GM23338 (cell line): Measurements from ENCODE around the gene MRPL28. TPM values are rescaled to one million over a fixed set of nuclear protein-coding genes. Genes with fewer than 3 reads are reported as not detected.

Source experiments
- ATAC-seq: fragments of 200-7000 bp; cut with Tn5 transposase; 3 replicates; pipeline ENCODE4 v1.9.1; 2020
- DNase-seq: peaks from one replicate; pipeline ENCODE4 v3.0.0-alpha.2; 2015; ENCODE audit warnings: low spot score
- H2AFZ ChIP-seq: fragments of 200-600 bp; sonication (generic); 2 replicates; pipeline ENCODE4 v1.8.0; 2016; ENCODE audit warnings: antibody characterized with exemption, mild to moderate bottlenecking, moderate library complexity
- H3F3A ChIP-seq: fragments of 200-600 bp; sonication (generic); replicated peaks from 2 replicates; pipeline ENCODE4 v1.8.0; 2017; ENCODE audit warnings: antibody characterized with exemption, mixed run types, low read depth
- H3K27ac ChIP-seq: fragments of 200-600 bp; sonication (generic); 2 replicates; pipeline ENCODE4 v1.6.1; 2016; ENCODE audit warnings: low read depth
- H3K27me3 ChIP-seq: fragments of 200-600 bp; sonication (generic); 2 replicates; pipeline ENCODE4 v1.8.0; 2016; ENCODE audit warnings: mild to moderate bottlenecking, mixed run types, moderate library complexity; ENCODE audit not compliant: insufficient read depth
- H3K36me3 ChIP-seq: fragments of 200-600 bp; sonication (generic); 2 replicates; pipeline ENCODE4 v1.8.0; 2016; ENCODE audit warnings: mild to moderate bottlenecking; ENCODE audit not compliant: insufficient read depth
- H3K4me1 ChIP-seq: fragments of 200-600 bp; sonication (generic); 2 replicates; pipeline ENCODE4 v1.8.0; 2016; ENCODE audit warnings: mild to moderate bottlenecking, moderate library complexity; ENCODE audit not compliant: insufficient read depth
- H3K4me2 ChIP-seq: fragments of 200-600 bp; sonication (generic); 2 replicates; pipeline ENCODE4 v1.7.1; 2017; ENCODE audit warnings: mixed run types
- H3K4me3 ChIP-seq: fragments of 200-600 bp; sonication (generic); 2 replicates; pipeline ENCODE4 v1.6.1; 2016; ENCODE audit warnings: mixed run types
- H3K79me2 ChIP-seq: fragments of 200-600 bp; sonication (generic); replicated peaks from 2 replicates; pipeline ENCODE4 v1.8.0; 2017; ENCODE audit warnings: mild to moderate bottlenecking; ENCODE audit not compliant: insufficient read depth
- H3K9me2 ChIP-seq: fragments of 200-600 bp; sonication (generic); 2 replicates; pipeline ENCODE4 v1.8.0; 2017; ENCODE audit not compliant: insufficient read depth
- H4K20me1 ChIP-seq: fragments of 200-600 bp; sonication (generic); replicated peaks from 2 replicates; pipeline ENCODE4 v1.8.0; 2017; ENCODE audit warnings: mild to moderate bottlenecking; ENCODE audit not compliant: insufficient read depth
- H3K27ac Mint-ChIP-seq: 2 replicates; pipeline ENCODE4 v1.8.0; 2020; ENCODE audit warnings: inconsistent platforms, mild to moderate bottlenecking, moderate library complexity, mixed read lengths
- H3K27me3 Mint-ChIP-seq: 3 replicates; pipeline ENCODE4 v1.8.0; 2022; ENCODE audit warnings: low read depth, mild to moderate bottlenecking, moderate library complexity, mixed read lengths, inconsistent platforms; ENCODE audit not compliant: insufficient read depth, poor library complexity
- H3K36me3 Mint-ChIP-seq: 3 replicates; pipeline ENCODE4 v1.8.0; 2021; ENCODE audit warnings: low read depth, mild to moderate bottlenecking, inconsistent platforms, moderate library complexity, mixed read lengths
- H3K4me1 Mint-ChIP-seq: 3 replicates; pipeline ENCODE4 v1.8.0; 2020; ENCODE audit warnings: mild to moderate bottlenecking, inconsistent platforms, mixed read lengths
- H3K4me3 Mint-ChIP-seq: 3 replicates; pipeline ENCODE4 v1.8.0; 2021; ENCODE audit warnings: moderate library complexity, mild to moderate bottlenecking, inconsistent platforms, mixed read lengths
- H3K9me3 Mint-ChIP-seq: 3 replicates; pipeline ENCODE4 v1.8.0; 2020; ENCODE audit warnings: moderate library complexity, mild to moderate bottlenecking, inconsistent platforms, mixed read lengths
- CREB1 ChIP-seq: fragments of 250-450 bp; sonication (Bioruptor Pico); IDR thresholded peaks from 2 replicates; pipeline ENCODE4 v1.5.0; 2020; ENCODE audit warnings: low read depth, mild to moderate bottlenecking, moderate library complexity
- EZH2phosphoT487 ChIP-seq: fragments of 200-600 bp; sonication (generic); IDR thresholded peaks from one replicate; pipeline ENCODE4 v1.8.1; 2018; ENCODE audit warnings: antibody characterized with exemption; ENCODE audit not compliant: unreplicated experiment
- NANOG ChIP-seq: IDR thresholded peaks from 2 replicates; pipeline ENCODE4 v1.6.1; 2016; ENCODE audit warnings: antibody characterized with exemption, borderline replicate concordance
- REST ChIP-seq: IDR thresholded peaks from one replicate; pipeline ENCODE4 v1.6.1; 2018; ENCODE audit warnings: antibody characterized with exemption; ENCODE audit not compliant: unreplicated experiment
- STAT1 ChIP-seq: IDR thresholded peaks from one replicate; pipeline ENCODE4 v1.6.1; 2016; ENCODE audit warnings: antibody characterized with exemption; ENCODE audit not compliant: unreplicated experiment
- ZNF331 ChIP-seq: fragments of 250-450 bp; sonication (Bioruptor Pico); IDR thresholded peaks from 2 replicates; pipeline ENCODE4 v1.5.0; 2020; ENCODE audit warnings: low read depth, mild to moderate bottlenecking, moderate library complexity
- polyA plus RNA-seq: library from polyadenylated mRNA; unstranded; fragments of >200 nt; fragmentation: Nextera tagmentation; extraction: Ambion mirVana; gene quantifications from 2 replicates; pipeline ENCODE4 v1.2.1, GENCODE V29; 2016
- total RNA-seq: library from RNA; depleted of rRNA; stranded (reverse); fragments of >200 nt; shearing (Covaris generic); gene quantifications from 2 replicates; pipeline ENCODE4 v1.2.3, GENCODE V29; 2014
- TF ChIP-seq, protein P1 (sequence below), 2 experiments: fragments of 200-600 bp in 1 of 2; sonication (generic) in 1 of 2; conservative IDR thresholded peaks; 2 replicates each; pipeline versions ENCODE4 v1.5.1 to v1.6.1; 2016 to 2017; ENCODE audit warnings: antibody characterized with exemption in 2 of 2, low read depth in 2 of 2, mild to moderate bottlenecking in 2 of 2, moderate library complexity in 1 of 2

Gene MRPL28
- total and polyA plus RNA-seq, 2 experiments from 2014 or later, result 135 to 169 TPM

DNA sequence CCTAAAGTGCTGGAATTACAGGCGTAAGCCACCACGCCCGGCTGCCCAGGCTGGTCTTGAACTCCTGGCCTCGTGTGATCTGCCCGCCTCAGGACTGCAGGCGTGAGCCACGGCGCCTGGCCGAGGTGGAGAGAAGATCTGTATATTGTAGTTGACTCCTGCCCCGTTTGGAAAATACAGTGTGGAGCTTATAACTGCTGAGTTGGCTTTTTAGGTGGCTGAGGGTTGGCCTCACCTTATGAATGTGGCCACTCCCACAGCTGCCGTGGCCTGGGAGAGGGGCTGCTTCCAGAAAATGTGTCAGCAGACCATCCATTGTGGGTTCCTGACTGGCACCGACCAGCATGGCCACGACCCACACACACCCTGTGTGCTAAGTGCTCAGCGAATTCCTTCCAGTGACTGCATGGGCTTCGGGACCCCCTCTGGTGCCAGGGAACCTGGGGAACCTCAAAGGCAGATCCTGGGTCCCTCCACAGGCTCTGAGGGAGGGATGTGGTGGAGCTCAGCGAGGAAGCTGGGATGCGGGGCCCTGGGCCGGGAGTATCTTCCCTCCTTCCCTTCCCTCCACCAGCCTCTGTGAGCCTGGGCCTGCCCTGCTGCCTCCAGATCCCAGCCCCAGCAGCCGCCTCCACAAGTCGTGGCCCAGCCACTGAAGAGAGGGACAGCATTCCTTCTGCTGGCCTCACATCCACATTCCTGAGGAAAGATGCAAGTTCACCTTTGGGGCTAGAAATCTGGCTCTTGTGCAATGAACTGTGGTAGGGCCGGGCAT, 44.2 kb upstream of the MRPL28 start:
- ATAC-seq (peak; percentile 19; the same call in 1 of the 3 replicates), DNase-seq (no peak)
- Histone ChIP-seq H3K36me3 (no peaks in the 10 kb centered on the region), H3K27me3 (no peaks in the 10 kb centered on the region), H4K20me1 (no peaks in the 10 kb centered on the region), H3F3A (no peaks in the 10 kb centered on the region), H3K4me3 (no peak overlapping the region), H2AFZ (no peak overlapping the region), H3K4me2 (no peak overlapping the region), H3K9me2 (no peaks in the 10 kb centered on the region), H3K4me1 (no peaks in the 10 kb centered on the region), H3K27ac (no peak overlapping the region), H3K79me2 (no peaks in the 10 kb centered on the region)
- Mint-ChIP-seq H3K4me1 (no peaks in the 10 kb centered on the region), H3K27me3 (peaks cover 6% of the 10 kb centered on the region), H3K9me3 (no peaks in the 10 kb centered on the region; the same call in 2 of the 3 replicates), H3K36me3 (no peaks in the 10 kb centered on the region), H3K4me3 (no peak overlapping the region), H3K27ac (no peak overlapping the region)
- TF ChIP-seq REST (no peak), ZNF331 (CRISPR knock-in tag) (no peak), STAT1 (no peak), EZH2phosphoT487 (no peak)
- TF ChIP-seq, protein P1, sequence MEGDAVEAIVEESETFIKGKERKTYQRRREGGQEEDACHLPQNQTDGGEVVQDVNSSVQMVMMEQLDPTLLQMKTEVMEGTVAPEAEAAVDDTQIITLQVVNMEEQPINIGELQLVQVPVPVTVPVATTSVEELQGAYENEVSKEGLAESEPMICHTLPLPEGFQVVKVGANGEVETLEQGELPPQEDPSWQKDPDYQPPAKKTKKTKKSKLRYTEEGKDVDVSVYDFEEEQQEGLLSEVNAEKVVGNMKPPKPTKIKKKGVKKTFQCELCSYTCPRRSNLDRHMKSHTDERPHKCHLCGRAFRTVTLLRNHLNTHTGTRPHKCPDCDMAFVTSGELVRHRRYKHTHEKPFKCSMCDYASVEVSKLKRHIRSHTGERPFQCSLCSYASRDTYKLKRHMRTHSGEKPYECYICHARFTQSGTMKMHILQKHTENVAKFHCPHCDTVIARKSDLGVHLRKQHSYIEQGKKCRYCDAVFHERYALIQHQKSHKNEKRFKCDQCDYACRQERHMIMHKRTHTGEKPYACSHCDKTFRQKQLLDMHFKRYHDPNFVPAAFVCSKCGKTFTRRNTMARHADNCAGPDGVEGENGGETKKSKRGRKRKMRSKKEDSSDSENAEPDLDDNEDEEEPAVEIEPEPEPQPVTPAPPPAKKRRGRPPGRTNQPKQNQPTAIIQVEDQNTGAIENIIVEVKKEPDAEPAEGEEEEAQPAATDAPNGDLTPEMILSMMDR (conservative IDR thresholded peaks at IDR 0.05; ENCODE audit: low read depth in 2 of 2), result no peak

- ATAC-seq, result no peak
- Histone ChIP-seq H3K4me2 (no peak overlapping the region), H3K27ac (no peak overlapping the region), H3F3A (0 out of 2 replicates have a peak, but pooled peaks cover 2% of the 10 kb centered on the region), H4K20me1 (no peaks in the 10 kb centered on the region), H3K4me1 (no peaks in the 10 kb centered on the region), H3K27me3 (no peaks in the 10 kb centered on the region), H3K4me3 (no peak overlapping the region), H3K36me3 (no peaks in the 10 kb centered on the region), H3K9me2 (no peaks in the 10 kb centered on the region), H2AFZ (no peak overlapping the region), H3K79me2 (no peaks in the 10 kb centered on the region)
- Mint-ChIP-seq H3K4me3 (no peak overlapping the region), H3K27me3 (peaks cover 8% of the 10 kb centered on the region), H3K36me3 (no peaks in the 10 kb centered on the region), H3K9me3 (no peaks in the 10 kb centered on the region; the same call in 2 of the 3 replicates), H3K27ac (no peak overlapping the region), H3K4me1 (no peaks in the 10 kb centered on the region)
- TF ChIP-seq STAT1 (no peak), NANOG (no peak), CREB1 (CRISPR knock-in tag) (no peak), REST (no peak), EZH2phosphoT487 (no peak)
- DNase-seq, result no peak
These were observed 41.4 kb upstream of the MRPL28 start for GRCh38 chr16:411576-412265.
